ENCODE data around the gene SPDEF. TPM values are rescaled to one million over a fixed set of nuclear protein-coding genes. Genes with fewer than 3 reads are reported as not detected.

SPDEF gene
- total RNA-seq, 4 donors from 2014 or later: 4.4 TPM; not detected in 3

- Histone ChIP-seq H3K27ac (no peak overlapping the region), H3K4me1 (peaks cover 15 to 76% (median 30%) of the 10 kb centered on the region in 3 donors), H3K4me3 (no peak overlapping the region), H3K27me3 (no peaks in the 10 kb centered on the region), H3K36me3 (peaks cover 0 to 20% of the 10 kb centered on the region in 2 donors), H3K9me3 (no peaks in the 10 kb centered on the region)
- no peak for ATAC-seq
- no peak for TF ChIP-seq EP300 (IDR thresholded peaks at IDR 0.05)
- no peak for TF ChIP-seq POLR2A (IDR thresholded peaks at IDR 0.05)
- TF ChIP-seq POLR2AphosphoS5 (IDR thresholded peaks at IDR 0.05): no peak
- no peak for TF ChIP-seq CTCF (IDR thresholded peaks at IDR 0.05)
- WGBS, 2 donors (ENCODE audit: low coverage in 1 of 2): 72 to 97% methylated on average over 4 to 5 of the region's 5 CpGs
These were observed 44.0 kb upstream of the SPDEF start for GRCh38 chr6:34600101-34600500.

- Histone ChIP-seq H3K4me1 (peaks cover 15 to 89% (median 30%) of the 10 kb centered on the region in 3 donors), H3K27me3 (no peaks in the 10 kb centered on the region), H3K27ac (peak overlapping the region; percentile 51 to 77 (median 66)), H3K36me3 (peaks cover 0 to 8% of the 10 kb centered on the region in 2 donors), H3K9me3 (no peaks in the 10 kb centered on the region), H3K4me3 (no peak overlapping the region)
- ATAC-seq: peak; percentile 79
- 12 to 27% methylated on average over 3 of the region's 3 CpGs for WGBS, 2 donors (ENCODE audit: low coverage in 1 of 2)
- TF ChIP-seq POLR2AphosphoS5 (IDR thresholded peaks at IDR 0.05) (peak; percentile 60), CTCF (IDR thresholded peaks at IDR 0.05) (no peak)
These were observed 42.6 kb upstream of the SPDEF start for GRCh38 chr6:34598712-34599111.

GRCh38 chr6:34597605-34598353, 41.6 kb upstream of the SPDEF start:
- no peak overlapping the region for H3K4me3 ChIP-seq
- TF ChIP-seq POLR2AphosphoS5 (IDR thresholded peaks at IDR 0.05): no peak
- no peak for TF ChIP-seq CTCF (IDR thresholded peaks at IDR 0.05)
- TF ChIP-seq EP300 (IDR thresholded peaks at IDR 0.05): no peak
- no peak for TF ChIP-seq POLR2A (IDR thresholded peaks at IDR 0.05)
- peak overlapping the region; percentile 51 to 77 (median 66) for H3K27ac ChIP-seq
- peaks cover 0 to 1% of the 10 kb centered on the region in 2 donors for H3K36me3 ChIP-seq
- no peak for ATAC-seq
- WGBS, 2 donors (ENCODE audit: low coverage in 1 of 2): 90 to 95% methylated on average over 2 to 3 of the region's 3 CpGs
- H3K27me3 ChIP-seq: no peaks in the 10 kb centered on the region
- H3K4me1 ChIP-seq: peaks cover 15 to 92% (median 30%) of the 10 kb centered on the region in 3 donors
- no peaks in the 10 kb centered on the region for H3K9me3 ChIP-seq

- H3K27ac ChIP-seq: peak overlapping the region in 1 of 4 donors; percentile 71
- H3K9me3 ChIP-seq: no peaks in the 10 kb centered on the region
- no peak for TF ChIP-seq POLR2AphosphoS5 (IDR thresholded peaks at IDR 0.05)
- no peak for TF ChIP-seq POLR2A (IDR thresholded peaks at IDR 0.05)
- TF ChIP-seq CTCF (IDR thresholded peaks at IDR 0.05): no peak
- no peak for TF ChIP-seq EP300 (IDR thresholded peaks at IDR 0.05)
- no peak for ATAC-seq
- no peak overlapping the region for H3K4me3 ChIP-seq
- H3K36me3 ChIP-seq: peaks cover 0 to 6% of the 10 kb centered on the region in 2 donors
- H3K4me1 ChIP-seq: peaks cover 15 to 83% (median 30%) of the 10 kb centered on the region in 3 donors
- no peaks in the 10 kb centered on the region for H3K27me3 ChIP-seq
- 73 to 78% methylated on average over 1 of the region's 1 CpG for WGBS, 2 donors (ENCODE audit: low coverage in 1 of 2)
These were observed 40.7 kb upstream of the SPDEF start for GRCh38 chr6:34596798-34597197.
